HEK293 (cell line): ENCODE results near the gene LDB2.

Experiments
- CTCF ChIA-PET: fragments of 350-600 bp; formaldehyde crosslinking; extraction: SDS; loops from one replicate; lab custom pipeline; 2021; ENCODE audit warnings: antibody characterized with exemption; lab: Yijun Ruan, JAX
- POLR2A ChIA-PET: fragments of 300-600 bp; formaldehyde crosslinking; extraction: SDS; loops from one replicate; lab custom pipeline; 2020; ENCODE audit warnings: antibody characterized with exemption, inconsistent platforms; lab: Yijun Ruan, JAX
- H3K27ac ChIP-seq: fragments of 200-500 bp; sonication (Bioruptor generic); 2 replicates; pipeline ENCODE4 v1.5.1; 2014; ENCODE audit warnings: low read depth, low read length, control low read depth, inconsistent platforms; ENCODE audit errors: extremely low read depth
- H3K36me3 ChIP-seq, 2 experiments: fragments of 200-500 bp in 1 of 2; sonication (Bioruptor generic) in 1 of 2; 1 replicate in 1 of 2; 2 replicates in 1 of 2; pipeline ENCODE4 v1.5.1; 2014 to 2017; ENCODE audit warnings: inconsistent platforms in 2 of 2, low read length in 2 of 2; ENCODE audit not compliant: control insufficient read depth in 2 of 2, insufficient read depth in 1 of 2
- H3K4me1 ChIP-seq: fragments of 200-500 bp; sonication (Bioruptor generic); 2 replicates; pipeline ENCODE4 v1.5.1; 2014; ENCODE audit warnings: mild to moderate bottlenecking, low read length, inconsistent platforms; ENCODE audit not compliant: control insufficient read depth, insufficient read depth
- H3K4me3 ChIP-seq: 2 replicates; pipeline ENCODE4 v1.5.1; 2011; ENCODE audit warnings: low read depth, mild to moderate bottlenecking, control low read depth, low read length, moderate library complexity
- H3K9me3 ChIP-seq: fragments of 200-500 bp; sonication (Bioruptor generic); 2 replicates; pipeline ENCODE4 v1.5.1; 2014; ENCODE audit warnings: low read depth, low read length, inconsistent platforms; ENCODE audit not compliant: control insufficient read depth, insufficient read depth
- PRDM2 ChIP-seq: fragments of 450-650 bp; formaldehyde crosslinking; IDR thresholded peaks from 2 replicates; pipeline ENCODE4 v1.5.1; 2016; ENCODE audit warnings: missing biosample characterization, missing genetic modification characterization, borderline replicate concordance
- ZBTB8A ChIP-seq: fragments of 450-650 bp; formaldehyde crosslinking; IDR thresholded peaks from 2 replicates; pipeline ENCODE4 v1.5.1; 2016; ENCODE audit warnings: missing biosample characterization, missing genetic modification characterization
- ZNF10 ChIP-seq: fragments of 450-650 bp; formaldehyde crosslinking; IDR thresholded peaks from 2 replicates; pipeline ENCODE4 v1.5.1; 2017; ENCODE audit warnings: missing biosample characterization, missing genetic modification characterization
- ZNF132 ChIP-seq: fragments of 450-650 bp; formaldehyde crosslinking; IDR thresholded peaks from 2 replicates; pipeline ENCODE4 v1.5.1; 2017; ENCODE audit warnings: missing biosample characterization, missing genetic modification characterization, borderline replicate concordance
- ZNF214 ChIP-seq: fragments of 450-650 bp; formaldehyde crosslinking; IDR thresholded peaks from 2 replicates; pipeline ENCODE4 v1.5.1; 2017; ENCODE audit warnings: missing biosample characterization, mild to moderate bottlenecking, missing genetic modification characterization, borderline replicate concordance
- ZNF366 ChIP-seq: fragments of 450-650 bp; formaldehyde crosslinking; conservative IDR thresholded peaks from 2 replicates; pipeline ENCODE4 v1.5.1; 2016; ENCODE audit warnings: missing biosample characterization, missing genetic modification characterization
- ZNF391 ChIP-seq: fragments of 450-650 bp; formaldehyde crosslinking; IDR thresholded peaks from 2 replicates; pipeline ENCODE4 v1.5.1; 2016; ENCODE audit warnings: low read depth, missing biosample characterization, missing genetic modification characterization, borderline replicate concordance
- ZNF629 ChIP-seq: fragments of 450-650 bp; formaldehyde crosslinking; IDR thresholded peaks from 2 replicates; pipeline ENCODE4 v1.5.1; 2017; ENCODE audit warnings: missing biosample characterization, missing genetic modification characterization
- ZNF654 ChIP-seq: fragments of 450-650 bp; formaldehyde crosslinking; IDR thresholded peaks from 2 replicates; pipeline ENCODE4 v1.5.1; 2016; ENCODE audit warnings: low read depth, missing biosample characterization, missing genetic modification characterization
- ZNF747 ChIP-seq: fragments of 450-650 bp; formaldehyde crosslinking; IDR thresholded peaks from 2 replicates; pipeline ENCODE4 v1.5.1; 2016; ENCODE audit warnings: missing biosample characterization, missing genetic modification characterization
- ZSCAN30 ChIP-seq: fragments of 450-650 bp; IDR thresholded peaks from 2 replicates; pipeline ENCODE4 v1.5.1; 2018; ENCODE audit warnings: missing biosample characterization, mild to moderate bottlenecking, missing genetic modification characterization, moderate library complexity
- TF ChIP-seq, protein P1 (sequence below): fragments of 450-650 bp; formaldehyde crosslinking; optimal IDR thresholded peaks from 2 replicates; pipeline ENCODE3; 2016; ENCODE audit warnings: missing biosample characterization, mild to moderate bottlenecking, missing genetic modification characterization
- TF ChIP-seq, protein P2 (sequence below): fragments of 450-650 bp; formaldehyde crosslinking; IDR thresholded peaks from 2 replicates; pipeline ENCODE4 v1.5.1; 2016; ENCODE audit warnings: missing biosample characterization, missing genetic modification characterization
- TF ChIP-seq, protein P3 (sequence below): fragments of 450-650 bp; formaldehyde crosslinking; IDR thresholded peaks from 2 replicates; pipeline ENCODE4 v1.5.1; 2016; ENCODE audit warnings: missing biosample characterization, missing genetic modification characterization
- TF ChIP-seq, protein P4 (sequence below): fragments of 450-650 bp; IDR thresholded peaks from 2 replicates; pipeline ENCODE4 v1.5.1; 2018; ENCODE audit warnings: missing biosample characterization, missing genetic modification characterization

Gene LDB2

DNA sequence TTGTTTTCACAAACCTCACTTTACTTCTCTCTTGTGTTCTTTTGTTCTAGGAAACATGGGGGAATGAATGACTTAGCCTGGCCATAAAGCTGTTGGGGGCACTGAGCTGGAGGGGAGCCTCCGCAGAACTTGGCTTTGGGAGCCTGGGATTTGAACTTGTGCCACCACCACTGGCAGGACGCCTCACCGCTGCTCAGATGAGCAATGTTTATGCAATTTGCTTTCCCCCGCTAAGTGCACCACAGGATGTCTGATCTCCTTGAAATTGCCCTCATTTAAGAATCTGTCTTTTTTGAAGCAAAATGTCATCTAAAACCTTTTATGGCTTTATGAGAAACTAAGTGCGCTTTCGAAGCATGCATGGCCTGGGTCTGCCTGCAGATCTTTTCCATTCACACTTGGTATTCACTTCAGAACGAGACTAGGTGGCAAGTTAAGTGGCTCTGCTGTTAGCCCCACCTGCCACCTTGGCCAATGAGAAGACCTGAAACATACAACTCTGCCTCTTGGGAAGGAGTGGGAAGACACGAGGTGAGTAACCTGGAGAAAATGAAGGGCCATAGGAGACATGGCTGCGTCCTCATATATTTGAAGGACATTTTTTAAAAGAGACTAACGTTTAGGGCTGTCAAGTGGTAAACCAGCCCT, 119.3 kb downstream of the LDB2 start:
- no peaks in the 10 kb centered on the region for H3K4me1 ChIP-seq
- H3K4me3 ChIP-seq = no peak overlapping the region
- no peaks in the 10 kb centered on the region for H3K9me3 ChIP-seq
- CTCF ChIA-PET = interaction anchor here (1.5 kb wide), 1 partner anchor 138 kb away, joined by 4 read pairs; no protein-coding TSS in a partner anchor
- TF ChIP-seq, protein P1, sequence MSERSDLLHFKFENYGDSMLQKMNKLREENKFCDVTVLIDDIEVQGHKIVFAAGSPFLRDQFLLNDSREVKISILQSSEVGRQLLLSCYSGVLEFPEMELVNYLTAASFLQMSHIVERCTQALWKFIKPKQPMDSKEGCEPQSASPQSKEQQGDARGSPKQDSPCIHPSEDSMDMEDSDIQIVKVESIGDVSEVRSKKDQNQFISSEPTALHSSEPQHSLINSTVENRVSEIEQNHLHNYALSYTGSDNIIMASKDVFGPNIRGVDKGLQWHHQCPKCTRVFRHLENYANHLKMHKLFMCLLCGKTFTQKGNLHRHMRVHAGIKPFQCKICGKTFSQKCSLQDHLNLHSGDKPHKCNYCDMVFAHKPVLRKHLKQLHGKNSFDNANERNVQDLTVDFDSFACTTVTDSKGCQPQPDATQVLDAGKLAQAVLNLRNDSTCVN (tag by site-specific recombination) = no peak
- TF ChIP-seq ZNF629 (tag by site-specific recombination) (no peak), PRDM2 (tag by site-specific recombination) (no peak), ZNF132 (no peak), ZNF391 (tag by site-specific recombination) (no peak), ZSCAN30 (tag by site-specific recombination) (no peak), ZBTB8A (no peak), ZNF214 (tag by site-specific recombination) (no peak), ZNF747 (tag by site-specific recombination) (no peak), ZNF366 (tag by site-specific recombination) (no peak), ZNF10 (tag by site-specific recombination) (no peak), ZNF654 (tag by site-specific recombination) (no peak)
- TF ChIP-seq, protein P2, sequence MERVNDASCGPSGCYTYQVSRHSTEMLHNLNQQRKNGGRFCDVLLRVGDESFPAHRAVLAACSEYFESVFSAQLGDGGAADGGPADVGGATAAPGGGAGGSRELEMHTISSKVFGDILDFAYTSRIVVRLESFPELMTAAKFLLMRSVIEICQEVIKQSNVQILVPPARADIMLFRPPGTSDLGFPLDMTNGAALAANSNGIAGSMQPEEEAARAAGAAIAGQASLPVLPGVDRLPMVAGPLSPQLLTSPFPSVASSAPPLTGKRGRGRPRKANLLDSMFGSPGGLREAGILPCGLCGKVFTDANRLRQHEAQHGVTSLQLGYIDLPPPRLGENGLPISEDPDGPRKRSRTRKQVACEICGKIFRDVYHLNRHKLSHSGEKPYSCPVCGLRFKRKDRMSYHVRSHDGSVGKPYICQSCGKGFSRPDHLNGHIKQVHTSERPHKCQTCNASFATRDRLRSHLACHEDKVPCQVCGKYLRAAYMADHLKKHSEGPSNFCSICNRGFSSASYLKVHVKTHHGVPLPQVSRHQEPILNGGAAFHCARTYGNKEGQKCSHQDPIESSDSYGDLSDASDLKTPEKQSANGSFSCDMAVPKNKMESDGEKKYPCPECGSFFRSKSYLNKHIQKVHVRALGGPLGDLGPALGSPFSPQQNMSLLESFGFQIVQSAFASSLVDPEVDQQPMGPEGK (tag by site-specific recombination) = no peak
- TF ChIP-seq, protein P3, sequence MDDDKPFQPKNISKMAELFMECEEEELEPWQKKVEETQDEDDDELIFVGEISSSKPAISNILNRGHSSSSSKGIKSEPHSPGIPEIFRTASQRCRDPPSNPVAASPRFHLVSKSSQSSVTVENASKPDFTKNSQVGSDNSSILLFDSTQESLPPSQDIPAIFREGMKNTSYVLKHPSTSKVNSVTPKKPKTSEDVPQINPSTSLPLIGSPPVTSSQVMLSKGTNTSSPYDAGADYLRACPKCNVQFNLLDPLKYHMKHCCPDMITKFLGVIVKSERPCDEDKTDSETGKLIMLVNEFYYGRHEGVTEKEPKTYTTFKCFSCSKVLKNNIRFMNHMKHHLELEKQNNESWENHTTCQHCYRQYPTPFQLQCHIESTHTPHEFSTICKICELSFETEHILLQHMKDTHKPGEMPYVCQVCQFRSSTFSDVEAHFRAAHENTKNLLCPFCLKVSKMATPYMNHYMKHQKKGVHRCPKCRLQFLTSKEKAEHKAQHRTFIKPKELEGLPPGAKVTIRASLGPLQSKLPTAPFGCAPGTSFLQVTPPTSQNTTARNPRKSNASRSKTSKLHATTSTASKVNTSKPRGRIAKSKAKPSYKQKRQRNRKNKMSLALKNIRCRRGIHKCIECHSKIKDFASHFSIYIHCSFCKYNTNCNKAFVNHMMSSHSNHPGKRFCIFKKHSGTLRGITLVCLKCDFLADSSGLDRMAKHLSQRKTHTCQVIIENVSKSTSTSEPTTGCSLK = no peak
- TF ChIP-seq, protein P4, sequence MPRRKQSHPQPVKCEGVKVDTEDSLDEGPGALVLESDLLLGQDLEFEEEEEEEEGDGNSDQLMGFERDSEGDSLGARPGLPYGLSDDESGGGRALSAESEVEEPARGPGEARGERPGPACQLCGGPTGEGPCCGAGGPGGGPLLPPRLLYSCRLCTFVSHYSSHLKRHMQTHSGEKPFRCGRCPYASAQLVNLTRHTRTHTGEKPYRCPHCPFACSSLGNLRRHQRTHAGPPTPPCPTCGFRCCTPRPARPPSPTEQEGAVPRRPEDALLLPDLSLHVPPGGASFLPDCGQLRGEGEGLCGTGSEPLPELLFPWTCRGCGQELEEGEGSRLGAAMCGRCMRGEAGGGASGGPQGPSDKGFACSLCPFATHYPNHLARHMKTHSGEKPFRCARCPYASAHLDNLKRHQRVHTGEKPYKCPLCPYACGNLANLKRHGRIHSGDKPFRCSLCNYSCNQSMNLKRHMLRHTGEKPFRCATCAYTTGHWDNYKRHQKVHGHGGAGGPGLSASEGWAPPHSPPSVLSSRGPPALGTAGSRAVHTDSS (tag by site-specific recombination) = no peak
- POLR2A ChIA-PET = no interaction called here
- H3K27ac ChIP-seq = no peak overlapping the region
- H3K36me3 ChIP-seq = no peaks in the 10 kb centered on the region
